Right lobe of liver (tissue), 6 donors: Measurements from ENCODE around the gene DTD2. TPM values are rescaled to one million over a fixed set of nuclear protein-coding genes. Genes with fewer than 3 reads are reported as not detected.

Experiments
- ATAC-seq, 4 donors: fragments of 200-7000 bp; cut with Tn5 transposase; one replicate each; pipeline ENCODE4 v1.9.1; 2020; ENCODE audit warnings: mild to moderate bottlenecking in 4 of 4, moderate library complexity in 4 of 4
- DNase-seq, 3 donors: peaks; one replicate each; pipeline ENCODE4 v3.0.0-alpha.2; 2020
- H3K27ac ChIP-seq, 3 donors: fragments of 200-600 bp; one replicate each; pipeline ENCODE4 v1.8.0; 2022
- H3K27me3 ChIP-seq, 2 donors: fragments of 200-600 bp; one replicate each; pipeline ENCODE4 v1.8.0; 2022
- H3K36me3 ChIP-seq, 4 donors: fragments of 200-600 bp; sonication (generic) in 1 of 4; one replicate each; pipeline versions ENCODE4 v1.5.1 to v1.8.0; 2017 to 2022; ENCODE audit warnings: control low read depth in 1 of 4
- H3K4me1 ChIP-seq, 4 donors: fragments of 200-600 bp; sonication (generic) in 1 of 4; one replicate each; pipeline versions ENCODE4 v1.5.1 to v1.8.0; 2017 to 2022; ENCODE audit warnings: control low read depth in 1 of 4
- H3K4me3 ChIP-seq, 3 donors: fragments of 200-600 bp; one replicate each; pipeline ENCODE4 v1.8.0; 2022
- H3K9me3 ChIP-seq, 4 donors: fragments of 200-600 bp; sonication (generic) in 1 of 4; one replicate each; pipeline versions ENCODE4 v1.5.1 to v1.8.0; 2017 to 2022; ENCODE audit warnings: control low read depth in 1 of 4
- POLR2A ChIP-seq: fragments of 450-650 bp; IDR thresholded peaks from one replicate; pipeline ENCODE4 v1.6.1; 2017; ENCODE audit warnings: antibody characterized with exemption, mild to moderate bottlenecking
- WGBS: methylation state at CpG from one replicate; pipeline ENCODE4 v1.1.6; 2018; ENCODE audit warnings: low coverage, low lambda C conversion rate; ENCODE audit not compliant: insufficient coverage; ENCODE audit errors: missing lambda C conversion rate; 5-methylcytosine and 5-hydroxymethylcytosine counted together
- intact Hi-C, 2 donors: fragments of 100-400 bp; cut with DNase I; formaldehyde crosslinking; loops; one replicate each; pipeline versions ENCODE4 v1.11.2 to v1.14.1; 2022
- total RNA-seq, 6 experiments: library from RNA; depleted of rRNA in 2 of 6; stranded (reverse); fragments of >200 nt in 2 of 6; fragmentation: NEBNext Ultra II Directional in 3 of 6; extraction: Animal tissue kit (Norgen Biotek cat#: 25700) in 3 of 6; gene quantifications; one replicate each; pipeline versions ENCODE4 v1.1.0 to v1.2.4, GENCODE V29; 2016 to 2023
- TF ChIP-seq, protein P1 (sequence below), 4 donors: fragments of 200-600 bp in 3 of 4; fragments of 450-650 bp in 1 of 4; IDR thresholded peaks; one replicate each; pipeline versions ENCODE4 v1.5.1 to v1.8.0; 2016 to 2022; ENCODE audit warnings: antibody characterized with exemption in 4 of 4, mild to moderate bottlenecking in 2 of 4
- donor health status: DM: no; HTN: yes; CAD: no.
- donor health status: DM: no; HTN: no; CAD: no.
- donor health status: DM: no; HTN: no; CAD: no.
- donor health status: DM: no; HTN: yes; CAD: no.
- donor health status: DM: no; HTN: yes; CAD: no.

Gene DTD2
- total RNA-seq, 6 experiments from 2014 or later, result 8.1 to 20.0 (median 11.8) TPM

DNA sequence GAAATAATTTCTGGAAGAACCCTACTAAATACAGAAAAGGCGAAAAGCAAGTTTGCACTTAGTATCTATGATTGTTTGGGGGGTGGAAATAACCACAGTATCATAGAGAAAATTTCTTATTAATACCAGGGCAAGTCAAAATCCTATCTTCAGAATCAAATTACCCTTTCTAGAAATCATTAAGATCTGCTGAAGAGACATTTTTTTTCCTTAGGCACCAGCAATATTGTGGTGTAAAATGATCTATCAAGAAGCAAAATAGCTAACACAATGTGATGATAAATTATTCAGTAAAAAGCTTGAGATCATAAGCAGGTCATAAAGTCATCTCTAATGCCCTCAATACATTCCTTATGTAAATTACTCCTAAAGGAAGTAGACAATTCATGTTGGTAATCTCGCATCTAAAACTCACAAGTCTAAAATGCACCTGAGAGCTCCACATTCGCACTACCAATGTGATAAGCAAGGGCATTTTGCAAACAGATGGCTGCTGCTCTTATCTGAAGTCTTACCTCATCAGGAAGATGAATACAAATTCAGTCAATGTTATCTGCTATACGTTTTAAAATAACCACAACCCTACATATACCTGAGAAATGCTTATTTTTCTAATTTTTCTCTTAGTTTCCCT lies 51.6 kb downstream of the DTD2 start:
- intact Hi-C loops, result no loop called here
- no peaks in the 10 kb centered on the region for H3K4me1 ChIP-seq

DNA sequence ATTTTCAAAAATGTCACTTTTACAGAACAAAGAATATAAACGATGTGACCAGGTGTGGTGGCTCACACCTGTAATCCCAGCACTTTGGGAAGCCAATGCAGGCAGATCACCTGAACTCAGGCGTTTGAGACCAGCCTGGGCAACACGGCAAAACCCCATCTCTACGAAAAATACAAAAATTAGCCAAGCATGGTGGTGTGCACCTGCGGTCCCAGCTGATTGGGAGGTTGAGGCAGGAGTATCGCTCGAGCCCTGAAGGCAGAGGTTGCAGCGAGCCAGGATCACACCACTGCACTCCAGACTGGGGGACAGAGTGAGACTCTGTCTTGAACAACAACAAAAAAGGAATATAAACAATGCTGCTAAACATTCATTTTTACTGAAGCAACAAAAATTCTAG lies 52.2 kb downstream of the DTD2 start:
- TF ChIP-seq, protein P1, sequence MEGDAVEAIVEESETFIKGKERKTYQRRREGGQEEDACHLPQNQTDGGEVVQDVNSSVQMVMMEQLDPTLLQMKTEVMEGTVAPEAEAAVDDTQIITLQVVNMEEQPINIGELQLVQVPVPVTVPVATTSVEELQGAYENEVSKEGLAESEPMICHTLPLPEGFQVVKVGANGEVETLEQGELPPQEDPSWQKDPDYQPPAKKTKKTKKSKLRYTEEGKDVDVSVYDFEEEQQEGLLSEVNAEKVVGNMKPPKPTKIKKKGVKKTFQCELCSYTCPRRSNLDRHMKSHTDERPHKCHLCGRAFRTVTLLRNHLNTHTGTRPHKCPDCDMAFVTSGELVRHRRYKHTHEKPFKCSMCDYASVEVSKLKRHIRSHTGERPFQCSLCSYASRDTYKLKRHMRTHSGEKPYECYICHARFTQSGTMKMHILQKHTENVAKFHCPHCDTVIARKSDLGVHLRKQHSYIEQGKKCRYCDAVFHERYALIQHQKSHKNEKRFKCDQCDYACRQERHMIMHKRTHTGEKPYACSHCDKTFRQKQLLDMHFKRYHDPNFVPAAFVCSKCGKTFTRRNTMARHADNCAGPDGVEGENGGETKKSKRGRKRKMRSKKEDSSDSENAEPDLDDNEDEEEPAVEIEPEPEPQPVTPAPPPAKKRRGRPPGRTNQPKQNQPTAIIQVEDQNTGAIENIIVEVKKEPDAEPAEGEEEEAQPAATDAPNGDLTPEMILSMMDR (IDR thresholded peaks at IDR 0.05), result no peak
- no peak for TF ChIP-seq POLR2A
- Histone ChIP-seq H3K36me3 (peaks cover 0 to 1% (median 0%) of the 10 kb centered on the region in 4 donors), H3K9me3 (no peaks in the 10 kb centered on the region), H3K27ac (no peak overlapping the region), H3K27me3 (no peaks in the 10 kb centered on the region), H3K4me1 (no peaks in the 10 kb centered on the region), H3K4me3 (no peak overlapping the region)
- 89% methylated on average over 6 of the region's 8 CpGs for WGBS
- intact Hi-C loops, result no loop called here
- ATAC-seq (no peak), DNase-seq (no peak)

More for the DNA sequence above, 51.6 kb downstream of the DTD2 start:
- H3K4me3 ChIP-seq, result no peak overlapping the region
- ATAC-seq (peak in 1 of 4 donors; percentile 18), DNase-seq (no peak)
- WGBS, result 59% methylated on average over 4 of the region's 4 CpGs
- no peaks in the 10 kb centered on the region for H3K9me3 ChIP-seq
- no peak overlapping the region for H3K27ac ChIP-seq
- no peaks in the 10 kb centered on the region for H3K36me3 ChIP-seq
- no peak for TF ChIP-seq POLR2A
- TF ChIP-seq, protein P1 (IDR thresholded peaks at IDR 0.05), result no peak
- H3K27me3 ChIP-seq, result no peaks in the 10 kb centered on the region

DNA sequence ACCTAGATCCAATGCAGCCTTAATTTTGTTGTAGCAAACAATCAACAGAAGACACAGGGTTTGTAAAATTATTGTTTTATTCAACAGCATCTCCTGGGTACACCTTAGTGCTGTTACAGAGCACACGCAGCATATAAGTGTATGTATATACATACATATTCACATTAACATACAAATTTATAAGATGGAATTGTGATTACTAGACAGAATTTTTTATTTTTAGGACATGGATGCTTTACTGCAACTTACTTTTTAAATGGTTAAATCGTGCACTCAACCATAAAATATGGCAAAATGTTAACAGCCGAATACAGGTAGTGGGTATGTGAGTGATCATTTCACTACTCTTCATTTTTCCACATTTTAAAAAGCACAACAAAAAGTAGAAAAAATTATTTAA lies 53.6 kb downstream of the DTD2 start:
- no peak for DNase-seq
- TF ChIP-seq, protein P1 (IDR thresholded peaks at IDR 0.05), result no peak
- TF ChIP-seq POLR2A, result no peak
- Histone ChIP-seq H3K9me3 (no peaks in the 10 kb centered on the region), H3K4me1 (no peaks in the 10 kb centered on the region), H3K36me3 (peaks cover 0 to 6% (median 0%) of the 10 kb centered on the region in 4 donors), H3K4me3 (no peak overlapping the region), H3K27ac (no peak overlapping the region), H3K27me3 (no peaks in the 10 kb centered on the region)
- no peak for ATAC-seq
- 98% methylated on average over 3 of the region's 3 CpGs for WGBS
- intact Hi-C loops, result no loop called here

DNA sequence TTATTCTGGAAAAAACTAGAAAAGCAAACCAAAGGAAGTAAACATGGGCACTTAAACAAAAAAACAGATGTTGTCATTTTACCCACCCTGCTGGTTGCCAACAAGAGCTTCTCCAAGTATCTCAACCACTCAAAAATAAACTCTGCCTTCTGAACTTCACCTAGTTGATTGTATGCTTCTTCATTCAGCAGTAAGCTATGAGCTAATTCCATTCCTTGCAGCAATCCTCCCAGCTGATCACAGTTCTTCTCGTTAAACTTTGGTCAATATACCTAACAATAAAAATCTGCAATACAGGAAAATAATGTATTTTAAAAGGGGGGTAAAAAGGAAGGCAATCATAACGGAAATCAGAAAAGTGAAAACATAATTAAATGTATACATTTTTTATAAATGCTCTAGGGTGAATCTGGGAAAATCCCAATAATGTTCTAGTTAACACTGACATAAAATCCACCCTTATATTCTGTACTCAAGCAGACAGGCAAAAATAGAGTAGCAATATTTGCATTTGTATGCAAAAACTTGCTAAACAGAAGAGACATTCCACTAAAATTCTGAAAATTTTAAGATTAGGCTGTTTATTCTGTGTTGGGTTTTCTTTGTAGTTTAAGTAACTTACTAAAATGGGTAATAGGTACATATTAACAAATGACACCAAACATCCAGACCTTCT lies 54.4 kb downstream of the DTD2 start:
- no peak overlapping the region for H3K4me3 ChIP-seq

More for the DNA sequence above, 54.4 kb downstream of the DTD2 start:
- Histone ChIP-seq H3K4me1 (no peaks in the 10 kb centered on the region), H3K36me3 (peaks cover 0 to 6% (median 3%) of the 10 kb centered on the region in 4 donors), H3K27me3 (no peaks in the 10 kb centered on the region), H3K9me3 (no peaks in the 10 kb centered on the region), H3K27ac (no peak overlapping the region)
- TF ChIP-seq POLR2A, result no peak
- TF ChIP-seq, protein P1 (IDR thresholded peaks at IDR 0.05), result no peak
- 85% methylated on average over 2 of the region's 2 CpGs for WGBS
- no peak for DNase-seq
- intact Hi-C loops, result no loop called here
- ATAC-seq, result no peak
